C4-2B (cell line): ENCODE results near the gene SCUBE3.

Source experiments
- H3K27ac ChIP-seq: fragments of 450-650 bp; 2 replicates; pipeline ENCODE4 v1.5.1; 2017
- ZFX ChIP-seq: fragments of 450-650 bp; IDR thresholded peaks from 2 replicates; pipeline ENCODE4 v1.6.1; 2017
- TF ChIP-seq, protein P1 (sequence below): fragments of 450-650 bp; conservative IDR thresholded peaks from 2 replicates; pipeline ENCODE4 v1.5.1; 2017; ENCODE audit warnings: mild to moderate bottlenecking

Gene SCUBE3

DNA sequence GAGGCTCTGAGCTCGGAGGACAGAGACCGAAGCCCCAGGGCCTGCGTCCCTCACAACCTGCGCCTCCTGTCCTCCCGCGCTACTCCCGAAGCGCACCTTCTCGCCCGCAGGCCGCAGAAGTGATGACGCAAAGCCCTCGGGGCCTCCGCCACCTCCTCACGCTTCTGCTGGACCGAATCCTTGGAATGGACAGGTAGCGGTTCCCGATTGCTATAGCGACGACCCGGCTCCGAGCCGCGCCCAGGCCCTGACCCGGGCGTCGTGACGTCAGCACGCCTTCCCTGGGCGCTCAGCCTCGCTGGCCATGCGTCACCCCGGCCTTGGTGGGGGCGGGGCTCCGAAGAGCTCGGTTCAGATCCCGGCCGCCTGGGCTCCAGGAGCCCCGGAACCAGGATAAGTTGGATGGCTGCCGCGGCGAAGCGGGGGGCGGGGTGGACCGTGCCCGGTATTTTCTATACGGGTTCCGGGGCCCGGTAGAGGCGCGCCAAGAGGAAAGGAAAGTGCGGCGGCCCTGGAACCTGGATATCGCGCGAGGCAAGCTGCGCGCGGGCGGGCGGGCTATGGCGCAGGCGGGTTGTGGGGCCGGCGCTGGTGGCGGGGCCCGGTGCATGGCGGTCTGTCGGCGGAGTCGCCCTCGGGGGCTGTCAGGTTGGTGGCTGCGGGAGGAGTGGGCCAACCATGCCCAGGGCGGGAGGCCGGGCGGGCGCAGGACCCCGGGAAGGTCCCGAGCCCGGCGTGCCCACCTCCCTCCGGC is 45.6 kb downstream of the SCUBE3 start, which contains the start of gene ZNF76:
TSS of gene ZNF76 (plus strand) at position 542 of the 754 bp plus-strand sequence. CDS start 21,417 bp downstream, outside the sequence.
- H3K27ac ChIP-seq: peak within 1 kb of the TSS; percentile 81

DNA sequence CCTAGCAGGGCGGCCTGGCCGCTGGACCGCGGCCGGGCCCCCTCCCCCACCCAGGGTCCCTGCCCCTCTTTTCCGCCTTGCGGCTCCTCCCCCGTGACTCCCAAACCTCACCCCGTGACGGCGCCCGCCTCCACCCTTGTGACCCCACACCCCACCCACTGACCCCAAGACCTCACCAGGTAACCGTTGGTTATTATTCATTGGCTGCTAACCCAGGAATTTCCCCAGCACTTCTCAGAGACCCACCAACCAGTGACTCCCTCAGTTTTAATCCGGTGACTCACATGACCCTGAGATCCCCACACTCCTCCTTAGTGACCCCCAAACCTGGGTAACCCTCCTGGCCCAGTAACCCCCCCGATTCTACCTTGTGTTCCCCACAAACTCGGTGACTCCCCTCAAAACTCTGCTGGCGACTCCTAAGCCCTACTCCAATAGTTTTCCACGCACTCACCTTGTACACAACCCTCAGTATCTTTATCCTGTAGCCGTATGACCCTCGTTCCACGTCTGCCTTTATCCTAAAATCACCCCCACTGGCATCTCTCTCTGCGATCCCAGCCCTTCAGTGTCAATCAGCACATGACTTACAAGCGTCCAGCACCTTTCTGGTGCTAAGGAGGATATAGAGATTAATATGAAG is 46.3 kb downstream of the SCUBE3 start:
- TF ChIP-seq ZFX: peak; percentile 6; the same call in 1 of the 2 replicates
- TF ChIP-seq, protein P1, sequence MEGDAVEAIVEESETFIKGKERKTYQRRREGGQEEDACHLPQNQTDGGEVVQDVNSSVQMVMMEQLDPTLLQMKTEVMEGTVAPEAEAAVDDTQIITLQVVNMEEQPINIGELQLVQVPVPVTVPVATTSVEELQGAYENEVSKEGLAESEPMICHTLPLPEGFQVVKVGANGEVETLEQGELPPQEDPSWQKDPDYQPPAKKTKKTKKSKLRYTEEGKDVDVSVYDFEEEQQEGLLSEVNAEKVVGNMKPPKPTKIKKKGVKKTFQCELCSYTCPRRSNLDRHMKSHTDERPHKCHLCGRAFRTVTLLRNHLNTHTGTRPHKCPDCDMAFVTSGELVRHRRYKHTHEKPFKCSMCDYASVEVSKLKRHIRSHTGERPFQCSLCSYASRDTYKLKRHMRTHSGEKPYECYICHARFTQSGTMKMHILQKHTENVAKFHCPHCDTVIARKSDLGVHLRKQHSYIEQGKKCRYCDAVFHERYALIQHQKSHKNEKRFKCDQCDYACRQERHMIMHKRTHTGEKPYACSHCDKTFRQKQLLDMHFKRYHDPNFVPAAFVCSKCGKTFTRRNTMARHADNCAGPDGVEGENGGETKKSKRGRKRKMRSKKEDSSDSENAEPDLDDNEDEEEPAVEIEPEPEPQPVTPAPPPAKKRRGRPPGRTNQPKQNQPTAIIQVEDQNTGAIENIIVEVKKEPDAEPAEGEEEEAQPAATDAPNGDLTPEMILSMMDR: no peak
- peak overlapping the region; percentile 81 for H3K27ac ChIP-seq

More for the DNA sequence above, 45.6 kb downstream of the SCUBE3 start, which contains the start of gene ZNF76:
- TF ChIP-seq, protein P1: no peak
- TF ChIP-seq ZFX: peak; percentile 56; the same call in 1 of the 2 replicates

DNA sequence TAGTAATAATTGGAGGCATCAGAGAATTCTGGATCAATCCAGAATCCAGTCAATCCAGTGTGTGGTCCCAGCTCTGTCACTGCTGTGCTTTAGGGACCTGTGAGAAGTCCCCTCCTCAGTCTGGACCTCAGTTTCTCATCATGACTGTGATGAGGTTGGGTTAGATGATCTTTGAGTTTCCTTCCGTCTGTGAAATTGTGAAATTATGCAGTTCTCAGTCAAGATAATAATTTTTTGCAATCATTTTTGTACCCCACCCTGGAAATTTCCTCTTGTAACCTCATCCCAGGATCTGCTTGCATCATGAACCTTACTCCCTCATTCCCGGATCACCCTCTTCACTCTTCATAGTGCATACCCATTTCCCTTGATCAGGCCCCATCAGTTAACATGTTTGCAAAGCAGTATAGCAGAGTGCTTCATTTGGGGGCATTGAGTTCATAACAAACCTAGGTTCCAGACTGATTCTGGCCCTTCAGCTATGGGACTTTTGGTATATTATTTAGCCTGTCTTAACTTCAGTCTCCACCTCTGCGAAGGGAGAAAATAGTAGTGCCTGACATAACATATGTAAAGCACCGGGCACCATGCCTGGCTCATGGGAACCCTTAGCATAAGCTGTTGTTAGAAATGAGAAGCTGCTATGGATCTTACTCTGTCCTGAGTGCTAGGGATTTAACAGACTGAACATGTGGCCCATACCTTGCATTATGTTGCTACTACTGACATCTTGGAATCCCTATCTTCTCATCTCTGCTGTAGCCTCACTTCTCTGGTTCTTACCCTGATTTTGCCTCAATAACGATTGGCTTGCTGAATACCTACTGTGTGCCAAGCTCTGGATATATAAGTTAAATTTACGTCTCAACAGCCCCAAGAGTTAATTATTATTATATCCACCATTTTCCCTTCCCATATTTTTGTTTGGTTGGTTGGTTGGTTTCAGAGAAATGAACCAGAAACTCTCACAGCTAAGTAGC is 47.1 kb downstream of the SCUBE3 start:
- TF ChIP-seq, protein P1: no peak
- TF ChIP-seq ZFX: no peak
- H3K27ac ChIP-seq: peak overlapping the region; percentile 81

DNA sequence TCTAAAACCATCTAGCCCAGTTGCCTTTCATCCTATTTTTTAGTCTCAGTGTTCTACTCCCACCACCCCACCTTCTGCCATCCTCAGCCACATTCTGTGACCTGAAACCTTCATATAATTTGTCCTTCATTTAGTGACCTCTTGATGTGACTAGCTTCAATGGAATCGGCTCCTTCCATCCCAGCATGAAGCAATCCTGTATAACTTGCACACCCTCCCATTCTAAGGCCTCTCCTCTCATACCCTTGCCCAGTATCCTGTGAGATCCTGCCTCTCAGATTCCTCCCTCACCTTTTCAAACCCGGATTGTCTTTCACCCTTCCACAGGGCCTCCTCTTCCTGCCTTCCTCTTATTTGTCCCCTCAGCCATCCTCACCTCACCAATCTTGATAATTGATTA is 48.8 kb downstream of the SCUBE3 start:
- TF ChIP-seq, protein P1: no peak
- H3K27ac ChIP-seq: no peak overlapping the region

DNA sequence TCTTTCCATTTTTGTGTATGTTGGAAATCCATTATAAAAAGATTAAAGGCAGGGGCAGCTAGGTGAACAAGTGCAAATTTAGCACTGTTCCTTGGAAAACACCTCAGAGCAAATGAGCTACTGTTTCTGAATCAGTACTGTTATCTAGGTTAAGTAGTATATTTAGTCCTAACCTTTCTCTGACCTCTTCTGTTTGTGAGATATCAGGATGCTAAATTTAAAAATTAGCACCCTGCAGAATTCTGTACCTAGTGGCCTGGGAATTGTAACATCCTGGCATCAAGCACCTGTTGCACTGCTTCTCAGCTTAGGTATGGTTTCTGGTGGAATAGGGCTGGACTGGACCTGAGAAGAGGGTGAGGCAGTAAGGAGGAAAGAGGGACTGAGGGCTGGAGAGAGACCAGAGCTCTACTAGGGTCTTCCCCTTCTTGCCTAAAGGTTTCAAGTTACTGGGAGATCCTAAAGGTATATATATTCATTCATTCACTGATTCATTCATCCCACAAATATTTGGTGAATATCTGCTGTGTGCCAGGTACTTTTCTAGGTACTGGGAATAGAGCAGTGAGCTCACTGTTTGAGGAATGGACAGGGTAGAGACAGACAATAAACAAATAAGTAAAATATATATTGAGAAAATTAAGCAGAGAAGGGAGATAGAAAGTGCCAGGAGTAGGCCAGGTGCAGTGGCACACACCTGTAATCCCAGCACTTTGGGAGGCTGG is 51.0 kb downstream of the SCUBE3 start:
- H3K27ac ChIP-seq: no peak overlapping the region
- TF ChIP-seq ZFX: no peak
- TF ChIP-seq, protein P1: no peak

DNA sequence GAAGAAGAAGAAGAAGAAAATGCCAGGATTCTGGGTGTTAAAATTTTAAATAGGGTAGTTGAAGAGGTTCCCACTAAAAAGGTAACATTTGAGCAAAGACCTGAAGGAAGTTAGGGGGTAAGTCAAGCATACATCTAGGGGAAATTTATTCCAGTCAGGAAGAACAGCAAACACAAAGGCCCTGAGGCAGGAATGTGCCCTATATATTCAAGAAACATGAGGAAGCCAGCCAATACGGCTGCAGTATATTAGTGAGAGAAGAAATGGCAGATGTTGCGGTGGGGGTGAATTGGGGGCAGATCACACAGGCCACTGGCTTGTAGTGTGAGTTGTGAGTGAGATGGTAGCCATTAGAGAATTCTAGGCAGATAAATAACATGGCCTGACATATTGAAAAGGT is 51.8 kb downstream of the SCUBE3 start:
- no peak overlapping the region for H3K27ac ChIP-seq
- TF ChIP-seq, protein P1: no peak
- TF ChIP-seq ZFX: no peak
